GM18870 (cell line): ENCODE measurements around the gene SYNE2.

ENCODE experiments used
- ATAC-seq: cut with Tn5 transposase; IDR thresholded peaks from one replicate; pipeline ENCODE4 v1.9.1; 2021; ENCODE audit warnings: moderate library complexity; ENCODE audit not compliant: unreplicated experiment

Gene SYNE2

GRCh38 chr14:64233531-64234190 lies 380.9 kb downstream of the SYNE2 start:
- ATAC-seq, result no peak

- no peak for ATAC-seq
Measured at GRCh38 chr14:64234877-64235651, 382.3 kb downstream of the SYNE2 start.

GRCh38 chr14:64235652-64236640 lies 383.1 kb downstream of the SYNE2 start:
- ATAC-seq, result peak; percentile 58

- ATAC-seq, result no peak
Measured at GRCh38 chr14:64238049-64238448, 385.2 kb downstream of the SYNE2 start.

GRCh38 chr14:64238631-64239030 lies 385.8 kb downstream of the SYNE2 start:
- ATAC-seq, result no peak

GRCh38 chr14:64244279-64244678 lies 391.5 kb downstream of the SYNE2 start:
- no peak for ATAC-seq

- no peak for ATAC-seq
Measured at GRCh38 chr14:64245491-64245890, 392.7 kb downstream of the SYNE2 start.

- no peak for ATAC-seq
Measured at GRCh38 chr14:64246688-64247087, 393.9 kb downstream of the SYNE2 start.

- ATAC-seq, result no peak
Measured at GRCh38 chr14:64247195-64247594, 394.4 kb downstream of the SYNE2 start.

GRCh38 chr14:64248689-64249088 lies 395.9 kb downstream of the SYNE2 start:
- ATAC-seq, result no peak

- ATAC-seq, result no peak
Measured at GRCh38 chr14:64249363-64249762, 396.6 kb downstream of the SYNE2 start.

- no peak for ATAC-seq
Measured at GRCh38 chr14:64253672-64254071, 400.9 kb downstream of the SYNE2 start.

GRCh38 chr14:64255756-64256155 lies 403.0 kb downstream of the SYNE2 start:
- ATAC-seq, result no peak

- ATAC-seq, result no peak
Measured at GRCh38 chr14:64260418-64260817, 407.6 kb downstream of the SYNE2 start.

GRCh38 chr14:64265222-64265621 lies 412.4 kb downstream of the SYNE2 start:
- no peak for ATAC-seq

GRCh38 chr14:64266239-64266638 lies 413.4 kb downstream of the SYNE2 start:
- ATAC-seq, result no peak

GRCh38 chr14:64272019-64272418 lies 419.2 kb downstream of the SYNE2 start:
- no peak for ATAC-seq
